Stimulated activated CD8-positive, alpha-beta memory T cell treated with anti-CD3 and anti-CD28 coated beads, Interleukin-4, amount 100 ng/mL, for 48 hours (primary cell): ENCODE measurements around the gene VAPA.

Experiments used
- DNase-seq: peaks from one replicate; pipeline ENCODE4 v3.0.0-alpha.2; 2020

The VAPA gene

GRCh38 chr18:9944805-9945204 lies 31.0 kb downstream of the VAPA start:
- no peak for DNase-seq

GRCh38 chr18:9946831-9947230 lies 33.0 kb downstream of the VAPA start:
- no peak for DNase-seq

GRCh38 chr18:9947248-9947647 lies 33.4 kb downstream of the VAPA start:
- no peak for DNase-seq

- no peak for DNase-seq
These were observed 35.5 kb downstream of the VAPA start for GRCh38 chr18:9949315-9949714.

- DNase-seq, result no peak
These were observed 36.0 kb downstream of the VAPA start for GRCh38 chr18:9949861-9950260.

- no peak for DNase-seq
These were observed 36.6 kb downstream of the VAPA start for GRCh38 chr18:9950289-9951016.

GRCh38 chr18:9951022-9951859 lies 37.4 kb downstream of the VAPA start:
- DNase-seq, result no peak

- DNase-seq, result no peak
These were observed 39.0 kb downstream of the VAPA start for GRCh38 chr18:9952633-9953416.

- no peak for DNase-seq
These were observed 45.1 kb downstream of the VAPA start for GRCh38 chr18:9958861-9959399.

GRCh38 chr18:9959564-9959963 lies 45.7 kb downstream of the VAPA start:
- no peak for DNase-seq

- DNase-seq, result no peak
These were observed 46.6 kb downstream of the VAPA start for GRCh38 chr18:9960258-9960904.

- no peak for DNase-seq
These were observed 47.2 kb downstream of the VAPA start for GRCh38 chr18:9961041-9961440.

- no peak for DNase-seq
These were observed 52.2 kb downstream of the VAPA start for GRCh38 chr18:9965711-9966624.

- DNase-seq, result no peak
These were observed 54.4 kb downstream of the VAPA start for GRCh38 chr18:9968081-9968848.

GRCh38 chr18:9969247-9969646 lies 55.4 kb downstream of the VAPA start:
- DNase-seq, result no peak

GRCh38 chr18:9971313-9971920 lies 57.6 kb downstream of the VAPA start:
- DNase-seq, result peak; percentile 86

GRCh38 chr18:9973470-9973869 lies 59.7 kb downstream of the VAPA start:
- DNase-seq, result no peak

- no peak for DNase-seq
These were observed 60.6 kb downstream of the VAPA start for GRCh38 chr18:9974279-9974915.

- DNase-seq, result no peak
These were observed 61.8 kb downstream of the VAPA start for GRCh38 chr18:9975658-9976057.

- no peak for DNase-seq
These were observed 68.9 kb downstream of the VAPA start for GRCh38 chr18:9982711-9983110.
